GM12878 (cell line): ENCODE data around the gene UNG. TPM values are rescaled to one million over a fixed set of nuclear protein-coding genes. Genes with fewer than 3 reads are reported as not detected.

ENCODE experiments used
- ATAC-seq: fragments of 200-7000 bp; cut with Tn5 transposase; 3 replicates; pipeline ENCODE4 v1.9.1; 2020; ENCODE audit warnings: mild to moderate bottlenecking, moderate library complexity
- BruUV-seq: library from RNA; stranded (reverse); fragments of 400-500 nt; replicated peaks from 2 replicates; lab custom pipeline; 2021; lab: Mats Ljungman, UMichigan
- CTCF ChIA-PET: fragments of 300-600 bp; sonication (Branson Sonifier 250); formaldehyde crosslinking; extraction: SDS; loops from one replicate; lab custom pipeline; 2021; ENCODE audit warnings: inconsistent platforms; lab: Yijun Ruan, JAX
- POLR2A ChIA-PET: fragments of 350-600 bp; formaldehyde crosslinking; extraction: SDS; loops from one replicate; lab custom pipeline; 2021; ENCODE audit warnings: inconsistent platforms; lab: Charles Lee
- RAD21 ChIA-PET: fragments of 300-600 bp; sonication (Branson Sonifier 250); formaldehyde crosslinking; loops from one replicate; lab custom pipeline; 2023; ENCODE audit warnings: antibody characterized with exemption; ENCODE audit not compliant: unreplicated experiment; lab: Charles Lee
- SMC1A ChIA-PET: fragments of 300-600 bp; sonication (Branson Sonifier 250); formaldehyde crosslinking; loops from one replicate; lab custom pipeline; 2023; ENCODE audit not compliant: unreplicated experiment, uncharacterized antibody; lab: Charles Lee
- DNase-seq: peaks from one replicate; pipeline ENCODE4 v3.0.0-alpha.2; 2011; ENCODE audit warnings: low read depth, low spot score
- FAIRE-seq: peaks from 3 replicates; lab custom pipeline; 2011; peaks lifted over from hg19 to GRCh38; lab: Jason Lieb, UNC
- H2AFZ ChIP-seq: 2 replicates; pipeline ENCODE4 v1.6.0; 2011; ENCODE audit warnings: low read depth, low read length, control low read depth; ENCODE audit not compliant: control insufficient read depth
- H3K27ac ChIP-seq: 2 replicates; pipeline ENCODE4 v1.5.1; 2011; ENCODE audit warnings: control low read depth; ENCODE audit not compliant: control insufficient read depth, insufficient read depth
- H3K27me3 ChIP-seq, 2 experiments: replicated peaks in 1 of 2; 2 replicates each; pipeline versions ENCODE4 v1.6.0 to v1.6.1; 2011; ENCODE audit warnings: low read length in 1 of 2; ENCODE audit not compliant: control insufficient read depth in 2 of 2, insufficient read depth in 2 of 2
- H3K36me3 ChIP-seq, 2 experiments: 2 replicates each; pipeline ENCODE4 v1.5.1; 2011; ENCODE audit warnings: low read length in 1 of 2; ENCODE audit not compliant: control insufficient read depth in 2 of 2, insufficient read depth in 2 of 2
- H3K4me1 ChIP-seq: 2 replicates; pipeline ENCODE4 v1.6.1; 2011; ENCODE audit warnings: mild to moderate bottlenecking, low read length, moderate library complexity, mixed read lengths; ENCODE audit not compliant: control insufficient read depth, insufficient read depth
- H3K4me2 ChIP-seq: 2 replicates; pipeline ENCODE4 v1.6.0; 2011; ENCODE audit warnings: control low read depth; ENCODE audit not compliant: control insufficient read depth, insufficient read depth
- H3K4me3 ChIP-seq: fragments of 200-600 bp; sonication (generic); 2 replicates; pipeline ENCODE4 v1.5.1; 2016
- H3K79me2 ChIP-seq: 2 replicates; pipeline ENCODE4 v1.6.0; 2011; ENCODE audit warnings: low read length; ENCODE audit not compliant: control insufficient read depth, insufficient read depth
- H3K9ac ChIP-seq: 2 replicates; pipeline ENCODE4 v1.8.0; 2011; ENCODE audit warnings: low read length, control low read depth, mixed read lengths; ENCODE audit not compliant: control insufficient read depth, insufficient read depth
- H3K9me3 ChIP-seq: replicated peaks from 3 replicates; pipeline ENCODE4 v1.5.1; 2011; ENCODE audit warnings: mild to moderate bottlenecking, low read length; ENCODE audit not compliant: control insufficient read depth, insufficient read depth
- H4K20me1 ChIP-seq: 2 replicates; pipeline ENCODE4 v1.6.0; 2011; ENCODE audit not compliant: control insufficient read depth, insufficient read depth
- HDGF ChIP-seq: fragments of 450-650 bp; IDR thresholded peaks from 2 replicates; pipeline ENCODE4 v1.6.1; 2016; ENCODE audit warnings: antibody characterized with exemption
- KDM1A ChIP-seq: fragments of 200-600 bp; sonication (generic); IDR thresholded peaks from 2 replicates; pipeline ENCODE4 v1.6.1; 2016; ENCODE audit warnings: borderline replicate concordance
- MTA2 ChIP-seq: fragments of 450-650 bp; IDR thresholded peaks from 2 replicates; pipeline ENCODE4 v1.6.1; 2016; ENCODE audit warnings: low read depth, mild to moderate bottlenecking, moderate library complexity
- NR2C1 ChIP-seq: fragments of 450-650 bp; IDR thresholded peaks from 2 replicates; pipeline ENCODE4 v1.6.1; 2017; ENCODE audit warnings: antibody characterized with exemption, mild to moderate bottlenecking, moderate library complexity
- SIN3A ChIP-seq: IDR thresholded peaks from 2 replicates; pipeline ENCODE4 v1.6.1; 2012; ENCODE audit warnings: low read depth, low read length, improper control_type of control experiment
- SPI1 ChIP-seq: IDR thresholded peaks from 2 replicates; pipeline ENCODE4 v1.6.1; 2011; ENCODE audit warnings: low read depth, mild to moderate bottlenecking, low read length, moderate library complexity, borderline replicate concordance; ENCODE audit not compliant: insufficient read depth
- SUPT20H ChIP-seq: IDR thresholded peaks from 2 replicates; pipeline ENCODE4 v1.6.1; 2011; ENCODE audit warnings: low read depth, mild to moderate bottlenecking, low read length, moderate library complexity, borderline replicate concordance; ENCODE audit not compliant: control insufficient read depth
- YY1 ChIP-seq: IDR thresholded peaks from 2 replicates; pipeline ENCODE4 v1.6.1; 2011; ENCODE audit warnings: low read depth, mild to moderate bottlenecking, low read length
- WGBS: methylation state at CpG from one replicate; pipeline ENCODE4 v1.1.6; 2016; ENCODE audit warnings: low lambda C conversion rate; ENCODE audit not compliant: insufficient replicate concordance, insufficient coverage; ENCODE audit errors: missing lambda C conversion rate; 5-methylcytosine and 5-hydroxymethylcytosine counted together
- in situ Hi-C: fragments of 300-500 bp; cut with MboI; formaldehyde crosslinking; loops from 9 replicates; pipeline ENCODE4 v1.14.3; 2018; ENCODE audit warnings: mixed read lengths
- intact Hi-C: fragments of 100-400 bp; cut with micrococcal nuclease; formaldehyde crosslinking; loops from one replicate; pipeline ENCODE4 v1.14.2; 2022; ENCODE audit not compliant: unreplicated experiment
- polyA plus RNA-seq, 11 experiments: library from polyadenylated mRNA; depleted of rRNA in 4 of 11; unstranded in 6 of 11; stranded (reverse) in 5 of 11; fragments of >200 nt; fragmentation: Nextera tagmentation in 4 of 11; fragmentation: Illumina TruSeq in 1 of 11; extraction: Ambion mirVana in 4 of 11; extraction: Trizol in 1 of 11; gene quantifications; 1 replicate in 1 of 11; 2 replicates in 10 of 11; pipeline versions ENCODE4 v1.2.1 to v1.2.3, GENCODE V29; 2011 to 2016; ENCODE audit warnings: inconsistent platforms in 2 of 11, missing spikeins in 2 of 11, low read depth in 1 of 11
- total RNA-seq, 4 experiments: library from RNA; depleted of rRNA in 3 of 4; stranded (reverse); fragments of >200 nt in 3 of 4; fragmentation: Illumina TruSeq in 1 of 4; extraction: Trizol in 1 of 4; gene quantifications; 2 replicates each; pipeline versions ENCODE4 v1.2.1 to v1.2.3, GENCODE V29; 2013 to 2021
- TF ChIP-seq, protein P1 (sequence below): IDR thresholded peaks from 2 replicates; pipeline ENCODE4 v1.6.1; 2012; ENCODE audit warnings: low read length, inconsistent platforms
- TF ChIP-seq, protein P2 (sequence below): IDR thresholded peaks from 2 replicates; pipeline ENCODE4 v1.6.1; 2012; ENCODE audit warnings: mild to moderate bottlenecking, low read depth, low read length
- TF ChIP-seq, protein P3 (sequence below): fragments of 450-650 bp; IDR thresholded peaks from 2 replicates; pipeline ENCODE4 v1.6.1; 2018; ENCODE audit warnings: mild to moderate bottlenecking, low read depth, moderate library complexity; ENCODE audit not compliant: partially characterized antibody

The UNG gene
- total and polyA plus RNA-seq, 10 of the 15 experiments (the other 5 are each of a cell fraction or from before 2014, with no cell fraction given) = 9.5 to 81.9 (median 48.2) TPM

DNA sequence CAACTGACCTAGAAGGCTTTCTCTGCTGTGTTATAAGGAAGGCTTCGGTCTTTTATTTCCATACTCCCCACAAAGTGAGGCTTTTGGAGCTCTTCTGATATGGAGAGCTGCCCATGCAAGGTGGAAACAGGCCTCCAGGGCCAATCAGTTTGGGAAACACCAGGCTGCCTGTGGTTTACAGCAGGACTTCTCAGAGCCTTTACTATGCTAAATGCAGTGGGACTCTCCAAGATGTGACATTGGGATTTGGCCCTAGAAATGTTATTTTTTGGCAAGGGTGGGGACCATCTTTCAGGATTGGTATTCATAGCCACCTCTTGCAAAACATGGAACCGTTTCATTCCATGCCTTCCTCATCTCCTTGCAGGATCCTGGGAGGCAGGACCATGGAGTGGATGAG is 22.7 kb downstream of the UNG start (continued):
- TF ChIP-seq, protein P1, sequence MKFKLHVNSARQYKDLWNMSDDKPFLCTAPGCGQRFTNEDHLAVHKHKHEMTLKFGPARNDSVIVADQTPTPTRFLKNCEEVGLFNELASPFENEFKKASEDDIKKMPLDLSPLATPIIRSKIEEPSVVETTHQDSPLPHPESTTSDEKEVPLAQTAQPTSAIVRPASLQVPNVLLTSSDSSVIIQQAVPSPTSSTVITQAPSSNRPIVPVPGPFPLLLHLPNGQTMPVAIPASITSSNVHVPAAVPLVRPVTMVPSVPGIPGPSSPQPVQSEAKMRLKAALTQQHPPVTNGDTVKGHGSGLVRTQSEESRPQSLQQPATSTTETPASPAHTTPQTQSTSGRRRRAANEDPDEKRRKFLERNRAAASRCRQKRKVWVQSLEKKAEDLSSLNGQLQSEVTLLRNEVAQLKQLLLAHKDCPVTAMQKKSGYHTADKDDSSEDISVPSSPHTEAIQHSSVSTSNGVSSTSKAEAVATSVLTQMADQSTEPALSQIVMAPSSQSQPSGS = no peak
- TF ChIP-seq, protein P2, sequence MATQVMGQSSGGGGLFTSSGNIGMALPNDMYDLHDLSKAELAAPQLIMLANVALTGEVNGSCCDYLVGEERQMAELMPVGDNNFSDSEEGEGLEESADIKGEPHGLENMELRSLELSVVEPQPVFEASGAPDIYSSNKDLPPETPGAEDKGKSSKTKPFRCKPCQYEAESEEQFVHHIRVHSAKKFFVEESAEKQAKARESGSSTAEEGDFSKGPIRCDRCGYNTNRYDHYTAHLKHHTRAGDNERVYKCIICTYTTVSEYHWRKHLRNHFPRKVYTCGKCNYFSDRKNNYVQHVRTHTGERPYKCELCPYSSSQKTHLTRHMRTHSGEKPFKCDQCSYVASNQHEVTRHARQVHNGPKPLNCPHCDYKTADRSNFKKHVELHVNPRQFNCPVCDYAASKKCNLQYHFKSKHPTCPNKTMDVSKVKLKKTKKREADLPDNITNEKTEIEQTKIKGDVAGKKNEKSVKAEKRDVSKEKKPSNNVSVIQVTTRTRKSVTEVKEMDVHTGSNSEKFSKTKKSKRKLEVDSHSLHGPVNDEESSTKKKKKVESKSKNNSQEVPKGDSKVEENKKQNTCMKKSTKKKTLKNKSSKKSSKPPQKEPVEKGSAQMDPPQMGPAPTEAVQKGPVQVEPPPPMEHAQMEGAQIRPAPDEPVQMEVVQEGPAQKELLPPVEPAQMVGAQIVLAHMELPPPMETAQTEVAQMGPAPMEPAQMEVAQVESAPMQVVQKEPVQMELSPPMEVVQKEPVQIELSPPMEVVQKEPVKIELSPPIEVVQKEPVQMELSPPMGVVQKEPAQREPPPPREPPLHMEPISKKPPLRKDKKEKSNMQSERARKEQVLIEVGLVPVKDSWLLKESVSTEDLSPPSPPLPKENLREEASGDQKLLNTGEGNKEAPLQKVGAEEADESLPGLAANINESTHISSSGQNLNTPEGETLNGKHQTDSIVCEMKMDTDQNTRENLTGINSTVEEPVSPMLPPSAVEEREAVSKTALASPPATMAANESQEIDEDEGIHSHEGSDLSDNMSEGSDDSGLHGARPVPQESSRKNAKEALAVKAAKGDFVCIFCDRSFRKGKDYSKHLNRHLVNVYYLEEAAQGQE = no peak

DNA sequence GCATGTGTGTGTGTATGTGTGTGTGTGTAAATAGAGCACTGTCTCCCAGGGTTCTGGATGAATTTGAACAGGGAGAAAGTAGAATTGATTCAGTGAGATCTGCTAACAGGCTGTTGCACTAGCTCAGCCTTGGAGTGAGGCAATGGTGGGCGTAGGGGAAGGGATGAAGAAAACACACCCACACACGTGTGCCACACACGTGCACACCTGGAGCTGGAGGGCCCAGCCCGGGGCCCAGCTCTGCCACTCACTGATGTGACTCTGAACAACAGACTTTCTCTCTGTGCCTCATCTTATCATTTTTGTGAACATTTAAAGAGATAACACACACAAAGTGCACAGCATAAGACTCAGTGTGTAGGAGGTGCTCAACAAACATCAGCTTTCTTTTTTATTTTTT is 23.2 kb downstream of the UNG start:
- ChIA-PET CTCF (interaction anchor here (0.7 to 2.1 kb wide), 3 partner anchors 9 to 117 kb away, joined by 3 to 13 read pairs (median 5); no protein-coding TSS in a partner anchor), SMC1A (no interaction called here), RAD21 (no interaction called here), POLR2A (no interaction called here)
- FAIRE-seq (no peak), DNase-seq (no peak), ATAC-seq (no peak)
- no peak overlapping the region for H3K9ac ChIP-seq
- H3K4me2 ChIP-seq = no peak overlapping the region
- H2AFZ ChIP-seq = no peak overlapping the region
- intact Hi-C loops (no loop called here), in situ Hi-C loops (no loop called here)
- no peak overlapping the region for H3K4me3 ChIP-seq
- H3K9me3 ChIP-seq = no peaks in the 10 kb centered on the region
- no peak for TF ChIP-seq SIN3A
- TF ChIP-seq YY1 = no peak
- TF ChIP-seq, protein P3, sequence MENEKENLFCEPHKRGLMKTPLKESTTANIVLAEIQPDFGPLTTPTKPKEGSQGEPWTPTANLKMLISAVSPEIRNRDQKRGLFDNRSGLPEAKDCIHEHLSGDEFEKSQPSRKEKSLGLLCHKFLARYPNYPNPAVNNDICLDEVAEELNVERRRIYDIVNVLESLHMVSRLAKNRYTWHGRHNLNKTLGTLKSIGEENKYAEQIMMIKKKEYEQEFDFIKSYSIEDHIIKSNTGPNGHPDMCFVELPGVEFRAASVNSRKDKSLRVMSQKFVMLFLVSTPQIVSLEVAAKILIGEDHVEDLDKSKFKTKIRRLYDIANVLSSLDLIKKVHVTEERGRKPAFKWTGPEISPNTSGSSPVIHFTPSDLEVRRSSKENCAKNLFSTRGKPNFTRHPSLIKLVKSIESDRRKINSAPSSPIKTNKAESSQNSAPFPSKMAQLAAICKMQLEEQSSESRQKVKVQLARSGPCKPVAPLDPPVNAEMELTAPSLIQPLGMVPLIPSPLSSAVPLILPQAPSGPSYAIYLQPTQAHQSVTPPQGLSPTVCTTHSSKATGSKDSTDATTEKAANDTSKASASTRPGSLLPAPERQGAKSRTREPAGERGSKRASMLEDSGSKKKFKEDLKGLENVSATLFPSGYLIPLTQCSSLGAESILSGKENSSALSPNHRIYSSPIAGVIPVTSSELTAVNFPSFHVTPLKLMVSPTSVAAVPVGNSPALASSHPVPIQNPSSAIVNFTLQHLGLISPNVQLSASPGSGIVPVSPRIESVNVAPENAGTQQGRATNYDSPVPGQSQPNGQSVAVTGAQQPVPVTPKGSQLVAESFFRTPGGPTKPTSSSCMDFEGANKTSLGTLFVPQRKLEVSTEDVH = no peak
- no peak for TF ChIP-seq SUPT20H
- no peak for TF ChIP-seq SPI1
- TF ChIP-seq NR2C1 = no peak
- TF ChIP-seq HDGF = no peak
- no peak for TF ChIP-seq KDM1A
- no peak for TF ChIP-seq MTA2
- BruUV-seq = no TSS peak
- H3K79me2 ChIP-seq = no peaks in the 10 kb centered on the region
- H3K4me1 ChIP-seq = no peaks in the 10 kb centered on the region
- 12% methylated on average over 4 of the region's 4 CpGs for WGBS
- no peaks in the 10 kb centered on the region for H3K36me3 ChIP-seq
- no peaks in the 10 kb centered on the region for H4K20me1 ChIP-seq
- no peaks in the 10 kb centered on the region for H3K27me3 ChIP-seq
- no peak overlapping the region for H3K27ac ChIP-seq
